ENCODE measurements around the gene SH2D2A.

DNA sequence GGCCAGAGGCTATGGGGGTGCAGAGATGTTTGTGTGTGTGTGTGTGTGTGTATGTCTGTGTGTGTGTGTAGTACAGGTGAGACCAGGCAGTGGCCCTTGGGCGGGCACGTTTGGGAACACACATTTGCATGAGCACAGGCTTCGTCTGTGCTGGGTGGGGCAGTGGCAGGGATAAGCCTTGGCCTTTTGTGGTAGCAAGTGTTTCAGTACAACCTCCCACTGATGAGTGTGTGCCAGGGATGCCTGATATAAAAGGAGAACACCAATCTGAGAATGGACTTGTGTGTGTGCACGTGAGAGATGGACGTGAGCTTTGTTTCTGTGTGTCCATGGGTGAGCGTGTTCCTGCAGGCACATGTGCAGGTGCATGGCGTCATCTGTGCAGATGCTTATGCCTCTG, 47.0 kb upstream of the SH2D2A start:
- TF ChIP-seq, protein P1, sequence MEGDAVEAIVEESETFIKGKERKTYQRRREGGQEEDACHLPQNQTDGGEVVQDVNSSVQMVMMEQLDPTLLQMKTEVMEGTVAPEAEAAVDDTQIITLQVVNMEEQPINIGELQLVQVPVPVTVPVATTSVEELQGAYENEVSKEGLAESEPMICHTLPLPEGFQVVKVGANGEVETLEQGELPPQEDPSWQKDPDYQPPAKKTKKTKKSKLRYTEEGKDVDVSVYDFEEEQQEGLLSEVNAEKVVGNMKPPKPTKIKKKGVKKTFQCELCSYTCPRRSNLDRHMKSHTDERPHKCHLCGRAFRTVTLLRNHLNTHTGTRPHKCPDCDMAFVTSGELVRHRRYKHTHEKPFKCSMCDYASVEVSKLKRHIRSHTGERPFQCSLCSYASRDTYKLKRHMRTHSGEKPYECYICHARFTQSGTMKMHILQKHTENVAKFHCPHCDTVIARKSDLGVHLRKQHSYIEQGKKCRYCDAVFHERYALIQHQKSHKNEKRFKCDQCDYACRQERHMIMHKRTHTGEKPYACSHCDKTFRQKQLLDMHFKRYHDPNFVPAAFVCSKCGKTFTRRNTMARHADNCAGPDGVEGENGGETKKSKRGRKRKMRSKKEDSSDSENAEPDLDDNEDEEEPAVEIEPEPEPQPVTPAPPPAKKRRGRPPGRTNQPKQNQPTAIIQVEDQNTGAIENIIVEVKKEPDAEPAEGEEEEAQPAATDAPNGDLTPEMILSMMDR (IDR thresholded peaks at IDR 0.05): no peak
- no peak for TF ChIP-seq POLR2A (IDR thresholded peaks at IDR 0.05)

Data from uterus (tissue), 2 donors.